AG04450 (cell line): ENCODE results near the gene SIX1. TPM values are rescaled to one million over a fixed set of nuclear protein-coding genes. Genes with fewer than 3 reads are reported as not detected.

ENCODE experiments used
- CTCF ChIA-PET: fragments of 300-600, 350-600 bp; formaldehyde crosslinking; extraction: SDS; loops from one replicate; lab custom pipeline; 2022; ENCODE audit warnings: antibody characterized with exemption, inconsistent platforms; lab: Charles Lee
- POLR2A ChIA-PET: fragments of 350-600 bp; formaldehyde crosslinking; extraction: SDS; loops from one replicate; lab custom pipeline; 2021; ENCODE audit warnings: antibody characterized with exemption, inconsistent platforms; lab: Yijun Ruan, JAX
- DNase-seq: peaks from one replicate; pipeline ENCODE4 v3.0.0-alpha.2; 2011; ENCODE audit warnings: low read depth, low spot score
- H3K27ac ChIP-seq: one replicate; pipeline ENCODE4 v1.5.1; 2012; ENCODE audit warnings: low read depth, low read length, control low read depth
- H3K27me3 ChIP-seq: one replicate; pipeline ENCODE4 v1.6.0; 2012; ENCODE audit warnings: low read length; ENCODE audit not compliant: control insufficient read depth, insufficient read depth
- H3K4me3 ChIP-seq: 2 replicates; pipeline ENCODE4 v1.5.1; 2011; ENCODE audit warnings: mild to moderate bottlenecking, low read depth, low read length, control low read depth
- H3K9me3 ChIP-seq: 2 replicates; pipeline ENCODE4 v1.5.1; 2012; ENCODE audit warnings: low read length; ENCODE audit not compliant: control insufficient read depth, insufficient read depth
- CTCF ChIP-seq: IDR thresholded peaks from 2 replicates; pipeline ENCODE4 v1.5.1; 2011; ENCODE audit warnings: low read depth, low read length, control low read depth, inconsistent platforms
- polyA plus RNA-seq: library from polyadenylated mRNA; depleted of rRNA; stranded (reverse); fragments of >200 nt; gene quantifications from 2 replicates; pipeline ENCODE4 v1.2.3, GENCODE V29; 2011; rRNA removed

SIX1 gene
- polyA plus RNA-seq, 1 experiment: 25.6 TPM

- Histone ChIP-seq H3K4me3 (no peak overlapping the region), H3K27me3 (no peaks in the 10 kb centered on the region), H3K9me3 (peaks cover 2% of the 10 kb centered on the region; the same call in 1 of the 2 replicates), H3K27ac (no peak overlapping the region)
- TF ChIP-seq CTCF: no peak
- DNase-seq: no peak
- ChIA-PET CTCF (no interaction called here), POLR2A (no interaction called here)
Measured at GRCh38 chr14:60602291-60602690, 47.0 kb downstream of the SIX1 start.

GRCh38 chr14:60599727-60600126 is 49.5 kb downstream of the SIX1 start:
- no peak for TF ChIP-seq CTCF
- Histone ChIP-seq H3K27ac (no peak overlapping the region), H3K4me3 (no peak overlapping the region), H3K27me3 (no peaks in the 10 kb centered on the region), H3K9me3 (no peaks in the 10 kb centered on the region)
- no peak for DNase-seq
- POLR2A ChIA-PET: interaction anchor here (0.5 kb wide), 1 partner anchor 592 kb away, joined by 4 read pairs; no protein-coding TSS in a partner anchor
- CTCF ChIA-PET: interaction anchor here (1.0 kb wide), 1 partner anchor 25 kb away, joined by 4 read pairs; no protein-coding TSS in a partner anchor

GRCh38 chr14:60596139-60596538 is 53.1 kb downstream of the SIX1 start:
- POLR2A ChIA-PET: no interaction called here
- H3K27me3 ChIP-seq: no peaks in the 10 kb centered on the region
- no peaks in the 10 kb centered on the region for H3K9me3 ChIP-seq
- no peak for TF ChIP-seq CTCF
- CTCF ChIA-PET: no interaction called here
- H3K4me3 ChIP-seq: no peak overlapping the region
- no peak overlapping the region for H3K27ac ChIP-seq
- DNase-seq: no peak

- Histone ChIP-seq H3K27ac (no peak overlapping the region), H3K9me3 (no peaks in the 10 kb centered on the region), H3K27me3 (no peaks in the 10 kb centered on the region), H3K4me3 (no peak overlapping the region)
- CTCF ChIA-PET: no interaction called here
- DNase-seq: no peak
- TF ChIP-seq CTCF: no peak
- POLR2A ChIA-PET: no interaction called here
Measured at GRCh38 chr14:60594062-60594461, 55.2 kb downstream of the SIX1 start.

Other genes with a start within 250 kb of the SIX1 start
- gene C14orf39, start 163.4 kb downstream of the SIX1 start, polyA plus RNA-seq: 0.16 and 0.22 TPM in 2 replicates
- not detected in 2 replicates for gene SIX6, start 140.3 kb downstream of the SIX1 start, polyA plus RNA-seq
- gene SIX4, start 74.9 kb upstream of the SIX1 start, polyA plus RNA-seq: 17.7 and 21.8 TPM in 2 replicates
- 58.8 and 69.3 TPM in 2 replicates for gene MNAT1, start 85.3 kb upstream of the SIX1 start, polyA plus RNA-seq